Vagina (tissue), 2 donors: Measurements from ENCODE around the gene RUNX3.

ENCODE experiments used
- CTCF ChIP-seq, 3 experiments: fragments of 450-650 bp in 2 of 3; fragments of 200-600 bp in 1 of 3; sonication (generic) in 1 of 3; IDR thresholded peaks; one replicate each; pipeline ENCODE4 v1.5.1; 2017 to 2019; ENCODE audit warnings: antibody characterized with exemption in 3 of 3, mild to moderate bottlenecking in 2 of 3, moderate library complexity in 2 of 3
- POLR2A ChIP-seq, 2 donors: fragments of 450-650 bp; IDR thresholded peaks; one replicate each; pipeline ENCODE4 v1.6.1; 2017; ENCODE audit warnings: antibody characterized with exemption in 2 of 2, mild to moderate bottlenecking in 2 of 2, moderate library complexity in 2 of 2

- no peak for TF ChIP-seq POLR2A (IDR thresholded peaks at IDR 0.05)
- no peak for TF ChIP-seq CTCF (IDR thresholded peaks at IDR 0.05)
Measured at GRCh38 chr1:24874056-24874455, 56.0 kb downstream of the RUNX3 start.
